ENCODE data around the gene ARL15.

DNA sequence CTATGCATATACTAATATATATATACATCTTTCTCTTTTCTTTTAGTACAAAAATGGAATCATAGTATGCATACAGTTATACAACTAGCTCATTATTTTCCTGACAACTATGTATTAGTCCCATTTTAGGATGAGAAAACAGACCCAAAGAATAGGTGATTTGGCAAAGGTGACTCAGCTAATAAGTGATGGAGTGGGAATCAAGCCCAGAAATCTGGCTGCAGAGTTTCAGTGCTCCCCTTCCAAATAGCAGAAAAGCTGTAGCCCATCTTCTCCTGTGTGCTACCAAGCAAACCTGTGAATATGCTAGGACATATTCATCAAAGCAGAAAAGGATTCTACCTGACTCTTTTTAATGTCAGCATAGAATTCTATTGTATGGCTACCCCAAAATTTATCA lies 114.7 kb downstream of the ARL15 start:
- TF ChIP-seq POLR2A (IDR thresholded peaks at IDR 0.05; ENCODE audit: low read depth, low read length) (no peak), MAFK (IDR thresholded peaks at IDR 0.05; ENCODE audit: low read depth, low read length) (no peak), RFX5 (IDR thresholded peaks at IDR 0.05; ENCODE audit: low read depth, low read length) (no peak), FOS (IDR thresholded peaks at IDR 0.05; ENCODE audit: low read depth, low read length) (no peak), RCOR1 (IDR thresholded peaks at IDR 0.05; ENCODE audit: insufficient replicate concordance, low read length) (no peak), BHLHE40 (IDR thresholded peaks at IDR 0.05; ENCODE audit: low read depth, low read length) (no peak), CEBPB (IDR thresholded peaks at IDR 0.05; ENCODE audit: low read depth, low read length) (no peak)
- TF ChIP-seq, protein P1, sequence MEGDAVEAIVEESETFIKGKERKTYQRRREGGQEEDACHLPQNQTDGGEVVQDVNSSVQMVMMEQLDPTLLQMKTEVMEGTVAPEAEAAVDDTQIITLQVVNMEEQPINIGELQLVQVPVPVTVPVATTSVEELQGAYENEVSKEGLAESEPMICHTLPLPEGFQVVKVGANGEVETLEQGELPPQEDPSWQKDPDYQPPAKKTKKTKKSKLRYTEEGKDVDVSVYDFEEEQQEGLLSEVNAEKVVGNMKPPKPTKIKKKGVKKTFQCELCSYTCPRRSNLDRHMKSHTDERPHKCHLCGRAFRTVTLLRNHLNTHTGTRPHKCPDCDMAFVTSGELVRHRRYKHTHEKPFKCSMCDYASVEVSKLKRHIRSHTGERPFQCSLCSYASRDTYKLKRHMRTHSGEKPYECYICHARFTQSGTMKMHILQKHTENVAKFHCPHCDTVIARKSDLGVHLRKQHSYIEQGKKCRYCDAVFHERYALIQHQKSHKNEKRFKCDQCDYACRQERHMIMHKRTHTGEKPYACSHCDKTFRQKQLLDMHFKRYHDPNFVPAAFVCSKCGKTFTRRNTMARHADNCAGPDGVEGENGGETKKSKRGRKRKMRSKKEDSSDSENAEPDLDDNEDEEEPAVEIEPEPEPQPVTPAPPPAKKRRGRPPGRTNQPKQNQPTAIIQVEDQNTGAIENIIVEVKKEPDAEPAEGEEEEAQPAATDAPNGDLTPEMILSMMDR (conservative IDR thresholded peaks at IDR 0.05; ENCODE audit: low read depth, low read length): no peak
- TF ChIP-seq, protein P2, sequence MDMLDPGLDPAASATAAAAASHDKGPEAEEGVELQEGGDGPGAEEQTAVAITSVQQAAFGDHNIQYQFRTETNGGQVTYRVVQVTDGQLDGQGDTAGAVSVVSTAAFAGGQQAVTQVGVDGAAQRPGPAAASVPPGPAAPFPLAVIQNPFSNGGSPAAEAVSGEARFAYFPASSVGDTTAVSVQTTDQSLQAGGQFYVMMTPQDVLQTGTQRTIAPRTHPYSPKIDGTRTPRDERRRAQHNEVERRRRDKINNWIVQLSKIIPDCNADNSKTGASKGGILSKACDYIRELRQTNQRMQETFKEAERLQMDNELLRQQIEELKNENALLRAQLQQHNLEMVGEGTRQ (IDR thresholded peaks at IDR 0.05; ENCODE audit: low read depth, low read length): no peak
